Hepatocyte (in vitro differentiated cells): ENCODE results near the gene KLHL21. TPM values are rescaled to one million over a fixed set of nuclear protein-coding genes. Genes with fewer than 3 reads are reported as not detected.

Experiments used
- DNase-seq: peaks from one replicate; pipeline ENCODE4 v3.0.0-alpha.2; 2016; ENCODE audit warnings: low spot score
- H2AFZ ChIP-seq: fragments of 200-600 bp; sonication (generic); 2 replicates; pipeline ENCODE4 v1.6.0; 2016; ENCODE audit warnings: antibody characterized with exemption, mild to moderate bottlenecking
- H3K27ac ChIP-seq: fragments of 200-600 bp; sonication (generic); 2 replicates; pipeline ENCODE4 v1.5.1; 2016; ENCODE audit warnings: mild to moderate bottlenecking
- H3K27me3 ChIP-seq: fragments of 200-600 bp; sonication (generic); 2 replicates; pipeline ENCODE4 v1.6.1; 2016
- H3K36me3 ChIP-seq: fragments of 200-600 bp; sonication (generic); replicated peaks from 2 replicates; pipeline ENCODE4 v1.5.1; 2016; ENCODE audit warnings: low read depth; ENCODE audit not compliant: insufficient read depth
- H3K4me1 ChIP-seq: fragments of 200-600 bp; sonication (generic); 2 replicates; pipeline ENCODE4 v1.5.1; 2016; ENCODE audit warnings: mild to moderate bottlenecking, moderate library complexity; ENCODE audit not compliant: insufficient read depth
- H3K4me2 ChIP-seq: fragments of 200-600 bp; sonication (generic); 2 replicates; pipeline ENCODE4 v1.6.0; 2016
- H3K4me3 ChIP-seq: fragments of 200-600 bp; sonication (generic); 2 replicates; pipeline ENCODE4 v1.5.1; 2016; ENCODE audit warnings: mild to moderate bottlenecking
- H3K79me2 ChIP-seq: fragments of 200-600 bp; sonication (generic); 2 replicates; pipeline ENCODE4 v1.6.0; 2017; ENCODE audit warnings: mild to moderate bottlenecking
- H3K9me2 ChIP-seq: fragments of 200-600 bp; sonication (generic); replicated peaks from 2 replicates; pipeline ENCODE4 v1.6.0; 2017; ENCODE audit warnings: mild to moderate bottlenecking; ENCODE audit not compliant: insufficient read depth
- H3K9me3 ChIP-seq: fragments of 200-600 bp; sonication (generic); 2 replicates; pipeline ENCODE4 v1.5.1; 2016; ENCODE audit warnings: low read depth, mild to moderate bottlenecking
- H4K20me1 ChIP-seq: fragments of 200-600 bp; sonication (generic); 2 replicates; pipeline ENCODE4 v1.6.0; 2016; ENCODE audit warnings: mild to moderate bottlenecking; ENCODE audit not compliant: insufficient read depth, poor library complexity, severe bottlenecking
- CTCF ChIP-seq: fragments of 200-600 bp; sonication (generic); IDR thresholded peaks from 2 replicates; pipeline ENCODE4 v1.5.1; 2016; ENCODE audit warnings: antibody characterized with exemption, mild to moderate bottlenecking; ENCODE audit not compliant: poor library complexity
- EZH2 ChIP-seq: fragments of 200-600 bp; sonication (generic); IDR thresholded peaks from 2 replicates; pipeline ENCODE4 v1.6.1; 2016; ENCODE audit warnings: antibody characterized with exemption, mild to moderate bottlenecking, borderline replicate concordance
- EZH2phosphoT487 ChIP-seq: fragments of 200-600 bp; sonication (generic); IDR thresholded peaks from one replicate; pipeline ENCODE4 v1.6.1; 2018; ENCODE audit warnings: antibody characterized with exemption, mild to moderate bottlenecking, low read depth, moderate library complexity; ENCODE audit not compliant: unreplicated experiment, severe bottlenecking
- WGBS: methylation state at CpG from one replicate; pipeline ENCODE4 v1.1.6; 2016; ENCODE audit warnings: low lambda C conversion rate; ENCODE audit errors: missing lambda C conversion rate; 5-methylcytosine and 5-hydroxymethylcytosine counted together
- polyA plus RNA-seq: library from polyadenylated mRNA; unstranded; fragments of >200 nt; fragmentation: Nextera tagmentation; extraction: Ambion mirVana; gene quantifications from 2 replicates; pipeline ENCODE4 v1.2.1, GENCODE V29; 2016
- total RNA-seq: library from RNA; depleted of rRNA; stranded (reverse); fragments of >200 nt; gene quantifications from 2 replicates; pipeline ENCODE4 v1.2.3, GENCODE V29; 2014

KLHL21 gene
- total and polyA plus RNA-seq, 2 experiments from 2014 or later, result 20.0 to 20.6 TPM

- H3K4me3 ChIP-seq, result no peak overlapping the region
- H3K9me3 ChIP-seq, result no peaks in the 10 kb centered on the region
- no peaks in the 10 kb centered on the region for H3K36me3 ChIP-seq
- peaks cover 1% of the 10 kb centered on the region for H3K79me2 ChIP-seq
- no peaks in the 10 kb centered on the region for H3K4me1 ChIP-seq
- 96% methylated on average over 13 of the region's 13 CpGs for WGBS
- no peaks in the 10 kb centered on the region for H3K27me3 ChIP-seq
- H3K27ac ChIP-seq, result no peak overlapping the region
- H4K20me1 ChIP-seq, result peaks cover 3% of the 10 kb centered on the region
- no peak overlapping the region for H3K4me2 ChIP-seq
- H3K9me2 ChIP-seq, result no peaks in the 10 kb centered on the region
- TF ChIP-seq EZH2phosphoT487, result no peak
- no peak for TF ChIP-seq CTCF
- TF ChIP-seq EZH2, result no peak
- no peak overlapping the region for H2AFZ ChIP-seq
- no peak for DNase-seq
These were observed 11.4 kb downstream of the KLHL21 start for GRCh38 chr1:6591222-6591621.

DNA sequence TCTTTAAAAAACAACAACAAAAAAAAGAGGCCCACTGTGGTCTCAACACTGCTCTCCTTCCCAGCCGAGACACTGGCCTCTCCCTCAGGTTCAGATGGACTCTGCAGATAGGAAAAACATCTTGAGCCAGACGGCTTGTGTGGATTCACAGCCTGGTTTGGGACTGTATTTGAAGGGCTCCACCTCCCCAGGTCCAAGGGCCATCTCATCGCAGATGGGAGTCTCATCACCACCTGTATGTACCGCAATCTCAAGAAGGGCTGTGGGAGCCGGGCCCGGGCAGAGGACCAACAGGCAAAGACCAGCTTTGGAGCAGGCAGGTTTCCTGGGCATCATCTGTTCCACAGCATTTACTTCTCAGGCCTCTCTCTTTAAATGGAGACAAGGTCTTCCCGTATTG is 12.6 kb downstream of the KLHL21 start:
- H3K9me2 ChIP-seq, result no peaks in the 10 kb centered on the region
- no peak overlapping the region for H3K4me3 ChIP-seq
- no peak overlapping the region for H3K4me2 ChIP-seq
- no peaks in the 10 kb centered on the region for H3K9me3 ChIP-seq
- H3K79me2 ChIP-seq, result no peaks in the 10 kb centered on the region
- no peaks in the 10 kb centered on the region for H3K4me1 ChIP-seq
- TF ChIP-seq EZH2, result no peak
- no peak for TF ChIP-seq EZH2phosphoT487
- TF ChIP-seq CTCF, result no peak
- H4K20me1 ChIP-seq, result peaks cover 3% of the 10 kb centered on the region
- no peak overlapping the region for H3K27ac ChIP-seq
- H2AFZ ChIP-seq, result no peak overlapping the region
- no peak for DNase-seq
- no peaks in the 10 kb centered on the region for H3K27me3 ChIP-seq
- WGBS, result 89% methylated on average over 7 of the region's 7 CpGs
- no peaks in the 10 kb centered on the region for H3K36me3 ChIP-seq

GRCh38 chr1:6588893-6589520 is 13.7 kb downstream of the KLHL21 start:
- TF ChIP-seq EZH2 (no peak), CTCF (no peak), EZH2phosphoT487 (no peak)
- H3K9me2 ChIP-seq, result no peaks in the 10 kb centered on the region
- DNase-seq, result no peak
- WGBS, result 85% methylated on average over 23 of the region's 24 CpGs
- no peak overlapping the region for H3K4me2 ChIP-seq
- peaks cover 8% of the 10 kb centered on the region for H3K79me2 ChIP-seq
- H3K4me3 ChIP-seq, result no peak overlapping the region
- no peaks in the 10 kb centered on the region for H3K4me1 ChIP-seq
- no peaks in the 10 kb centered on the region for H3K9me3 ChIP-seq
- no peak overlapping the region for H2AFZ ChIP-seq
- no peaks in the 10 kb centered on the region for H3K27me3 ChIP-seq
- no peaks in the 10 kb centered on the region for H3K36me3 ChIP-seq
- H3K27ac ChIP-seq, result no peak overlapping the region
- peaks cover 2% of the 10 kb centered on the region for H4K20me1 ChIP-seq
